Prostate gland (tissue), 2 donors: ENCODE results near the gene WDR62. TPM values are rescaled to one million over a fixed set of nuclear protein-coding genes. Genes with fewer than 3 reads are reported as not detected.
"Not testable (repeated sequence)": the region's sequence is repeated elsewhere in the genome, so short reads cannot be mapped to it uniquely, and the experiment has no call there.

ENCODE experiments used
- DNase-seq: peaks from one replicate; pipeline ENCODE4 v3.0.0-alpha.2; 2019; ENCODE audit warnings: low spot score
- H3K27ac ChIP-seq, 2 donors: fragments of 200-600 bp; sonication (generic); 2 replicates each; pipeline ENCODE4 v1.5.1; 2017 to 2019
- H3K27me3 ChIP-seq: fragments of 200-600 bp; sonication (generic); replicated peaks from 2 replicates; pipeline ENCODE4 v1.5.1; 2019; ENCODE audit not compliant: insufficient read depth
- H3K36me3 ChIP-seq, 2 donors: fragments of 200-600 bp; sonication (generic); 1 replicate in 1 of 2; 2 replicates in 1 of 2; pipeline versions ENCODE4 v1.5.1 to v1.8.1; 2017 to 2019
- H3K4me1 ChIP-seq: fragments of 200-600 bp; sonication (generic); replicated peaks from 2 replicates; pipeline ENCODE4 v1.5.1; 2019
- H3K4me3 ChIP-seq, 2 donors: fragments of 200-600 bp; sonication (generic); 2 replicates each; pipeline ENCODE4 v1.5.1; 2017 to 2019
- H3K9me3 ChIP-seq: fragments of 200-600 bp; sonication (generic); 2 replicates; pipeline ENCODE4 v1.5.1; 2017
- POLR2A ChIP-seq: fragments of 450-650 bp; IDR thresholded peaks from one replicate; pipeline ENCODE4 v1.6.1; 2016; ENCODE audit warnings: antibody characterized with exemption, mild to moderate bottlenecking
- POLR2AphosphoS5 ChIP-seq: sonication (generic); formaldehyde crosslinking; IDR thresholded peaks from one replicate; pipeline ENCODE4 v1.6.1; 2017; ENCODE audit warnings: antibody characterized with exemption
- WGBS: methylation state at CpG from one replicate; pipeline ENCODE4 v1.1.5; 2018; 5-methylcytosine and 5-hydroxymethylcytosine counted together
- intact Hi-C: fragments of 100-400 bp; cut with DNase I; formaldehyde crosslinking; loops from one replicate; pipeline ENCODE4 v1.14.2; 2022
- total RNA-seq, 2 donors: library from RNA; depleted of rRNA; stranded (reverse); fragments of >200 nt; gene quantifications; one replicate each; pipeline ENCODE4 v1.1.0, GENCODE V29; 2016
- TF ChIP-seq, protein P1 (sequence below), 4 experiments: fragments of 200-600 bp in 2 of 4; fragments of 450-650 bp in 2 of 4; sonication (generic) in 2 of 4; IDR thresholded peaks; 1 replicate in 3 of 4; 2 replicates in 1 of 4; pipeline ENCODE4 v1.5.1; 2016 to 2019; ENCODE audit warnings: antibody characterized with exemption in 4 of 4, mild to moderate bottlenecking in 2 of 4, moderate library complexity in 2 of 4

The WDR62 gene
- total RNA-seq, 2 donors from 2014 or later: 0.64 to 28.6 TPM

DNA sequence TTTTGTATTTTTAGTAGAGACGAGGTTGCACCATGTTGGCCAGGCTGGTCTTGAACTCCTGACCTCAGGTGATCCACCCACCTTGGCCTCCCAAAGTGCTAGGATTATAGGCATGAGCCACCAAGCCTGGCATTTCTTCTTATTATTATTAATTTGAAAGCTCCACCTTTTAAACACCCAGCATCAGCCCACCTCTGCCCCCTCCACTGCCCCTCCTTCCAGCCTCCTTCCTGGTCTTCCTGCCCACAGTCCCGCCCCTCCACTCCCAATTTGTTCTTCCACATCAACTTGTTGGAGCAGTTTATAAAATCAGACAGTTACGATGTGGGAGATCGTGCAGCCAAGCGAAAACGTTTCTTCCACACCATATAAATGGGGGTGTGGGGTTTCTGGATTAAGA lies 14.2 kb upstream of the WDR62 start:
- H3K4me1 ChIP-seq: no peaks in the 10 kb centered on the region
- 61% methylated on average over 6 of the region's 6 CpGs for WGBS
- DNase-seq: no peak
- no peak for TF ChIP-seq POLR2A
- TF ChIP-seq, protein P1, sequence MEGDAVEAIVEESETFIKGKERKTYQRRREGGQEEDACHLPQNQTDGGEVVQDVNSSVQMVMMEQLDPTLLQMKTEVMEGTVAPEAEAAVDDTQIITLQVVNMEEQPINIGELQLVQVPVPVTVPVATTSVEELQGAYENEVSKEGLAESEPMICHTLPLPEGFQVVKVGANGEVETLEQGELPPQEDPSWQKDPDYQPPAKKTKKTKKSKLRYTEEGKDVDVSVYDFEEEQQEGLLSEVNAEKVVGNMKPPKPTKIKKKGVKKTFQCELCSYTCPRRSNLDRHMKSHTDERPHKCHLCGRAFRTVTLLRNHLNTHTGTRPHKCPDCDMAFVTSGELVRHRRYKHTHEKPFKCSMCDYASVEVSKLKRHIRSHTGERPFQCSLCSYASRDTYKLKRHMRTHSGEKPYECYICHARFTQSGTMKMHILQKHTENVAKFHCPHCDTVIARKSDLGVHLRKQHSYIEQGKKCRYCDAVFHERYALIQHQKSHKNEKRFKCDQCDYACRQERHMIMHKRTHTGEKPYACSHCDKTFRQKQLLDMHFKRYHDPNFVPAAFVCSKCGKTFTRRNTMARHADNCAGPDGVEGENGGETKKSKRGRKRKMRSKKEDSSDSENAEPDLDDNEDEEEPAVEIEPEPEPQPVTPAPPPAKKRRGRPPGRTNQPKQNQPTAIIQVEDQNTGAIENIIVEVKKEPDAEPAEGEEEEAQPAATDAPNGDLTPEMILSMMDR (IDR thresholded peaks at IDR 0.05): no peak
- TF ChIP-seq POLR2AphosphoS5: no peak
- no peaks in the 10 kb centered on the region for H3K27me3 ChIP-seq
- H3K4me3 ChIP-seq: no peak overlapping the region
- no peak overlapping the region for H3K27ac ChIP-seq
- no peaks in the 10 kb centered on the region for H3K36me3 ChIP-seq
- no peaks in the 10 kb centered on the region for H3K9me3 ChIP-seq
- intact Hi-C loops: no loop called here

DNA sequence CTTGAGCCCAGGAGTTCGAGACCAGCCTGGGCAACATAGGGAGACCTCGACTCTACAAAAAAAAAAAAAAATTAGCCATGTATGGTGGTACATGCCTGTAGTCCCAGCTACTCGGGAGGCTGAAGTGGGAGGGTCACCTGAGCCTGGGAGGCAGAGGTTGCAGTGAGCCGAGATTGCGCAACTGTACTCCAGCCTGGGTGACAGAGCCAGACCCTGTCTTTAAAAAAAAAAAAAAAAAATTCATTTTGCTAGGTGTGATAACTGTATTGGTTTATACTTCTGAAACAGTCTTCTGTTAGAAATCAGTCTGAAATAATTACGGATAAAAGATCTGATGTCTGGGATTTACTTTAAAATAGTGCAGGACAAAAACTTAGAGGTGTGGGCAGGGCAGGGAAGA lies 13.6 kb upstream of the WDR62 start:
- H3K4me1 ChIP-seq, H3K27me3 ChIP-seq, H3K9me3 ChIP-seq, intact Hi-C loops, H3K4me3 ChIP-seq, DNase-seq, H3K36me3 ChIP-seq, H3K27ac ChIP-seq: not testable (repeated sequence)
- WGBS: 79% methylated on average over 6 of the region's 6 CpGs

DNA sequence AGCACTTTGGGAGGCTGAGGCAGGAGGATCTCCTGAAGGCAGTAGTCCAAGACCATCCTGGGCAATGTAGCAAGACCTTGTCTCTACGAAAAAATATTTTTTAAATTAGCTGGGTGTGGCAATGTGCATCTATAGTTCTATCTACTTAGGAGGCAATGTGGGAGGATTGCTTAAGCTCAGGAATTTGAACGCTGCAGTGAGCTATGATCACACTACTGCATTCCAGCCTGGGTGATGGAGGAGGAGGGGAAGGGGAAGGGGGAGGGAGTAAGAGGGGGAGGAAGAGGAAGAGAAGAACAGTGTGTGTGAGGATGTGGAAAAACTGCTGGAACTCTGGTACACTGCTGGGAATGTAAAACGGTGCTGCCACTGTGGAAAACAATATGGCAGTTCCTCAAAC lies 12.9 kb upstream of the WDR62 start:
- H3K27ac ChIP-seq: no peak overlapping the region
- no peak for TF ChIP-seq POLR2AphosphoS5
- no peak for TF ChIP-seq POLR2A
- TF ChIP-seq, protein P1 (IDR thresholded peaks at IDR 0.05): no peak
- intact Hi-C loops: no loop called here
- 24% methylated on average over 3 of the region's 3 CpGs for WGBS
- H3K9me3 ChIP-seq: no peaks in the 10 kb centered on the region
- DNase-seq: no peak
- H3K4me3 ChIP-seq: no peak overlapping the region
- H3K4me1 ChIP-seq: no peaks in the 10 kb centered on the region
- no peaks in the 10 kb centered on the region for H3K36me3 ChIP-seq
- no peaks in the 10 kb centered on the region for H3K27me3 ChIP-seq

DNA sequence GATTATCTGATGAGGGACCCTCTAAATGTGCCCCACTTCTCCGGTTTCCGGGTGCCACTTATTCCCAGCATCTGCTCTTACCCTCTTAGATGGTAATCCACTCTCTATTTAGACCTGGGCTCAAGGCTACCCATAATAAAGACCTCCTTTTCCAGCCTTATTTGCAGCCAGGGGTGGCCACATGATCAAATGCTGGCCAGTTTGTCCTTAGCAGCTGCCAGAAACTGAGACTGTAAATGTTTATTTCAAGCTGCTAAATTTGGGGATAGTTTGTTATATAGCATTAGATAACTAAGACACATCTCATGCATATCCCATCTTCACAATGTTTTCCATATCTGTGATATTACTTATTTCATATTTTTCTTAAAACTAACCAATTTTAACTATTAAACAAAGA lies 10.7 kb upstream of the WDR62 start:
- Histone ChIP-seq H3K4me3 (no peak overlapping the region), H3K9me3 (no peaks in the 10 kb centered on the region), H3K27me3 (no peaks in the 10 kb centered on the region), H3K4me1 (no peaks in the 10 kb centered on the region), H3K27ac (no peak overlapping the region), H3K36me3 (no peaks in the 10 kb centered on the region)
- TF ChIP-seq POLR2A (no peak), POLR2AphosphoS5 (no peak)
- TF ChIP-seq, protein P1 (IDR thresholded peaks at IDR 0.05): no peak
- intact Hi-C loops: no loop called here
- no peak for DNase-seq
- 82% methylated on average over 2 of the region's 2 CpGs for WGBS

DNA sequence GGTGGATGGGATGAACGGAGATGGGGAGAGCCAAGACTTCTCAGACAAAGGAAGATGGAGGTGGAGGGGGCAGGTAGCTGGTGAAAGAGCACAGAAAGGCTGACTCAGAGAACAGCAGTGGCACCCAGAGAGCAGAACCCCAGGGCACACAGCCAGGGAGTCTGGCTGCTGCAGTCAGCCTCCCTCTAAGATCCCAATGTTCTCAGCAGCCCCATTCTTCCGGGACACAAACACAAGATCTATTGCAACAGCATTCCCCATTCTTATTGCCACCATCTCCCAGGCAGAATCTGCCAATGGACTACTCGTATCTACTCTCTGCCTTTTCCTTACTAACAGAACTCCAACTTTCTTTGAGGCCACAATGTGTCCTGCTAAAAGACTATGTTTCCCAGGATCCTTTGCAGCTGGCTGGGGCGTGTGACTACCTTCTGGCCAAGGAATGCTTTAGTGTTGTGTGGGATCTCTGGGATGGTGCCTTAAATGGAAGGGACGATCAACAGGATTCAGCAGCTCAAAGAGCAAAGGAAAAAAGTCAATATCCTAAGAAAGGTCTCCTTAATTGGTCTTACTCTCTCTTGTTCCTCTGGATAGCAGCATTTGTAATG lies 8.2 kb upstream of the WDR62 start:
- WGBS: 85% methylated on average over 5 of the region's 5 CpGs
- H3K4me1 ChIP-seq: no peaks in the 10 kb centered on the region
- no peak overlapping the region for H3K4me3 ChIP-seq
- TF ChIP-seq POLR2AphosphoS5: no peak
- TF ChIP-seq POLR2A: no peak
- TF ChIP-seq, protein P1 (IDR thresholded peaks at IDR 0.05): no peak
- H3K36me3 ChIP-seq: no peaks in the 10 kb centered on the region
- H3K9me3 ChIP-seq: no peaks in the 10 kb centered on the region
- no peak for DNase-seq
- intact Hi-C loops: no loop called here
- no peaks in the 10 kb centered on the region for H3K27me3 ChIP-seq
- no peak overlapping the region for H3K27ac ChIP-seq
